ENCODE measurements around the gene UFL1.
"Not testable (repeated sequence)": the region's sequence is repeated elsewhere in the genome, so short reads cannot be mapped to it uniquely, and the experiment has no call there.

The UFL1 gene

GRCh38 chr6:96521644-96522464 lies at the start of gene UFL1:
Gene UFL1 (plus strand): TSS chr6:96521806. CDS start chr6:96521874, 68 bp downstream.
- DNase-seq, result peak; percentile 96

- not testable (repeated sequence) for DNase-seq
Observed at GRCh38 chr6:96472291-96472690, 49.3 kb upstream of the UFL1 start.

DNA sequence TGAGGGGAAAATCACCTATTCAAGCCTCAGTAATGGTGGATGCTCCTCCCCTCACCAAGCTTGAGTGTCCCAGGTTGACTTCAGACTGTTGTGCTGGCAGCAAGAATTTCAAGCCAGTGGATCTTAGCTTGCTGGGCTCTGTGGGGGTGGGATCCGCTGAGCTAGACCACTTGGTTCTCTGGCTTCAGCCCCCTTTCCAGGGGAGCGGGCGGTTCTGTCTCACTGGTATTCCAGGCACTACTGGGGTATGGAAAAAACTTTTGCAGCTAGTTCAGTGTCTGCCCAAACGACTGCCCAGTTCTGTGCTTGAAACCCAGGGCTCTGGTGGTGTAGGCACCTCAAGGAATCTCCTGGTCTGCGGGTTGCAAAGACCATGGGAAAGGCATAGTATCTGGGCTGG lies 42.9 kb upstream of the UFL1 start:
- DNase-seq, result no peak

DNA sequence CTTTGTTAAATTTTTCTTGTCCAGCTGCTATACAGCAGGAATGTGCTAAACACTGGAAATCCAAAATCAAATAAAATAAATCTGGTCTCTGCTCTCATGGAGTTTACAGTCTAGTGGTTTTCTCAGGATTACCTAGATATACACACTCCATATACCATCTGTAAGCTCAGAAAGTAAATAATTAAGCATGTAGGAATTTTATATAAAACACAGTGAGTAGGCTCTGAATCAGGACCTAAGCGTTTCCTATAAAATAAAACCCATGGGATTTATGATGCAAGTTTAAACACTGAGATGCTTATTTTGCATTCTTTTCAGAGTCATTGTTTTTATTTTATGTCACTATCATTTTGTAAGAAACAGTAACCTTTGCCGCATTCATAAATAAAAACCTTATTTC lies 29.7 kb upstream of the UFL1 start:
- DNase-seq, result no peak

GRCh38 chr6:96499781-96500180 lies 21.8 kb upstream of the UFL1 start:
- DNase-seq, result peak; percentile 61

DNA sequence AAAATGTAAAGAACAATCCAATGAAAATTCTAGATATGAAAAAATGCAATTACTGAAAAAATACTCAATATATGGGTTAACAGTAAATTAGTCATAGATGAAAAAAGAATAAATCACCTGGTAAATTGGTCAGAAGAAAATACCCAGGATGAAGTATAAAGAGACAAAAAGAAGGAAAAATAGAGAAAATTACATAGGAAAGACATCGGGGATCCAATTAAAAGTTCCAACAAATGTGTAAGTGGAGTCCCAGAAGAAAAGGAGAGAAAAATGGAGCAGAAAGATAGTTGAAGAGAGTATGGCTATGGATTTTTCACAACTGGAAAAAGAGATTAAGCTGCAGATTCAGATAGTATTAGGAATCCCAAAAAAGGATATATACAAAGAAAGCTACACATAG lies 18.7 kb upstream of the UFL1 start:
- DNase-seq, result no peak

DNA sequence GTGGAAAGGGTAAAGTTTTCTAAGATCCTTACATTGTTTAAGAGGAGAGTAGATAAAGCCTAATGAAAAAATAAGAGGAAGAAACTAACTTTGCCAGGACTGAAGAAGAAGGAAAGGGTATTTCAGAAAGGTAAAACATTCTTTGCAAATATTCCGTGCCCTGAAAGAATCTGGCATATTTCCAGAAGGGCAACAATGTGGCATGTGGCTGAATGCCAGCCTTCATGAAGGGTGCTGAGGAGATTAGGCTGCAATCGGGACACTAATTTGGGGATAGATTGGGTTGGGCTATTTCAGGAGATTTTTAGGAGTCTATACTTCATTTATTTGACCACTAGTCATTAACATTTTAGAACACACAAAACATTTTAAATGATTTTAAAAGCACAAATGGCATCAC lies 16.2 kb upstream of the UFL1 start:
- DNase-seq, result no peak

DNA sequence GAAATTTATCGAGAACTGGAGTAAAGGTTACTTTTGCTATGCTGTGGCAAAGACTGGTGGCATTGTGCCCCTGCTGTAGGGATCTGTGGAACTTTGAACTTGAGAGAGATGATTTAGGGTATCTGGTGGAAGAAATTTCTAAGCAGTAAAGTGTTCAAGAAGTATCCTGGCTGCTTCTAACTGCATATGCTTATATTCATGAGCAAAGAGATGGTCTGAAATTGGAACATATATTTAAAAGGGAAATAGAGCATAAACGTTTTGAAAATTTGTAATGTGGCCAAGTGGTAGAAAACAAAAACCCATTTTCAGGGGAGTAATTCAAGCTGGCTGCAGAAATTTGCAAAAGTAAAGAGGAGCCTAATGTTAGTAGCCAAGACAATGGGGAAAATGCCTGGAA lies 12.3 kb upstream of the UFL1 start:
- no peak for DNase-seq

DNA sequence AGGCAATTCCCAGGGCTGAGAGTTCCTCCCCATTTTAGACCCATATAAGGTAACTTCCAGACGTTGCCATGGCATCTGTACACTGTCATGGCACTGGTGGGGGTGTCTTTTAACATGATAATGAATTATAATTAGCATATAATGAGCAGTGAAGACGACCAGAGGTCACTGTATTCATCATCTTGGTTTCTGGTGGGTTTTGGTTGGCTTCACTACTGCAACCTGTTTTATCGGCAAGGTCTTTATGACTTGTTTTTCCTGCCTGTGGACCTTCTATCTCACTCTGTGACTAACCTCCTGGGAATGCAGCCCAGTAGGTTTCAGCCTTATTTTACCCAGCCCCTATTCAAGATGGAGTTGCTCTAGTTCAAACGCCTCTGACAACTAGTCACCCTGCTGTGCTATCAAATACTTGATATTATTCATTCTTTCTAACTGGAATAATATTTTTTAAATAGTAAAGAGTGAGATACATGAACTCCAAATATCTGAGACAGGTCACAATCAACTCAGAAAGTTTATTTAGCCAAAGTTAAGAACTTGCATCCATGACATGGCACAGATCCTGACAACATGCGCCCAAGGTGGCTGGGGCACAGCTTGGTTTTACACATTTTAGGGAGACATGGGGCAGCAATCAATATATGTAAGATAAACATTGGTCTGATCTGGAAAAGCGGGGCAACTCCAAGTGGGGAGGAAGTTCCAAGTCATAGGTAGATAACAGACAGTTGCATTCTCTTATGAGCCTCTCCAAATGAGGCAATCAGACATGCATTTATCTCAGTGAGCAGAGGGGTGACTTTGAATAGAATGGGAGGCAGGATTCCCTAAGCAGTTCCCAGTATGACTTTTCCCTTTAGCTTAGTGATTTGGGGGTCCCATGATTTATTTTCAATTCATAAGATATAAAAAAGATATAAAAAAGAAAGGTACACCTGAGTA lies 1.2 kb upstream of the UFL1 start:
- peak; percentile 16 for DNase-seq

GRCh38 chr6:96521306-96521643 lies 331 bp upstream of the UFL1 start:
- no peak for DNase-seq

DNA sequence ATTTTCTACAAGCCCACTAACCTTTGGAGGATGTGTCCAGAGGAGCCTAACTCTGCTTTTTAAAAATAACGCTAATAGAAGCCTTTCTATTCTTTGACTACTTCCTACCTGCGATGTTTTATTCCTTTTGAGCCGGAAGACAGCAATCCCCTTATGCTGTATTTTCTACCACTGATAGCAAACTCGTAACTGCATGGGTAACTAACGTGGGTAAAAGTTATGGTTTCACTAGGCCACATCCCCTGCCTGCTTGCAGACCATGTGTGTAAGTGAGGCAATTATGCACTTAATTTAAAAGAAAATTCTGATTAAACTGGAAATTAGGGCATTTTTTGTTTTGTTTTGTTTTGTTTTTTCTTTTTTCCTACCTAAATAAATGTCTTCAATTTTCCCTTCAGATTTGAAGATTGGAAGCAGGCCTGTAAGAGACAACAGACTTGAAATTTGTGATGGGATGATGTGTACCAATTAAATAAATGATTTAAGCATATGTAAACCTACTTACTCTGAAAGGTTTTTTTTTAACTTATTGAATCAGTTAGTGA lies 931 bp downstream of the UFL1 start:
- DNase-seq, result peak; percentile 18

- DNase-seq, result no peak
Observed at GRCh38 chr6:96528193-96528592, 6.6 kb downstream of the UFL1 start.

DNA sequence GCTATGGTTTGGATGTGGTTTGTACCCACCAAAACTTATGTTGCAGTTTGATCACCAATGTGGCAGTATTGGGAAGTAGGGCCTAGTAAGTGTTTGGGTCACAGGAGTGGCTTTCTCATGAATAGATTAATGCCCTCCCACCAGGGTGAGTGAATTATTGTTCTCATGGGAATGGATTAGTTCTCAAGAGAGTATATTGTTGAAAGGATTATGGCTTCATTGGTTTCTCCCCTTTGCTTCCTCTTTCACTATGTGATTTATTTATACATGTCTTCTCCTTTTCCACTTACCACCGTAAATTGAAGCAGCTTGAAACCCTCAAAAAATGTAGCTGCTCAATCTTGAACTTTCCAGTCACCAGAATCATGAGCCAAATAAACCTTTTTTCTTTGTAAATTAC lies 10.8 kb downstream of the UFL1 start:
- no peak for DNase-seq

- DNase-seq, result no peak
Observed at GRCh38 chr6:96537726-96538125, 16.1 kb downstream of the UFL1 start.

GRCh38 chr6:96542702-96543101 lies 21.1 kb downstream of the UFL1 start:
- no peak for DNase-seq

DNA sequence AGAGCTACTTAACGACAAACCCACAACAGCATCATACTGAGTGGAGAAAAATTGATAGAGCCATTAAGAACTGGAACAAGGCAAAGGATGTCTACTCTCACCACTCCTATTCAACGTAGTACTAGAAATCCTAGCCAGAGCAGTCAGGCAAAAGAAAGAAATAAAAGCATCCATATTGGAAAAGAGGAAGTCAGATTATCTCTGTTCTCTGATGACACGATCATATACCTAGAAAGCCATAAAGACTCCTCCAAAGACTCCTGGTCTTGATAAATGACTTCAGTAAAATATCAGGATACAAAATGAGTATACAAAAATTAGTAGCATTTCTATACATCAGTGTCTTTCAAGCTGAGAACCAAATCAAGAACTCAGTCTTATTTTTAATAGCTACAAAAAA lies 24.3 kb downstream of the UFL1 start:
- no peak for DNase-seq

- no peak for DNase-seq
Observed at GRCh38 chr6:96547654-96548053, 26.0 kb downstream of the UFL1 start.

GRCh38 chr6:96554558-96554957 lies 33.0 kb downstream of the UFL1 start:
- DNase-seq, result no peak

DNA sequence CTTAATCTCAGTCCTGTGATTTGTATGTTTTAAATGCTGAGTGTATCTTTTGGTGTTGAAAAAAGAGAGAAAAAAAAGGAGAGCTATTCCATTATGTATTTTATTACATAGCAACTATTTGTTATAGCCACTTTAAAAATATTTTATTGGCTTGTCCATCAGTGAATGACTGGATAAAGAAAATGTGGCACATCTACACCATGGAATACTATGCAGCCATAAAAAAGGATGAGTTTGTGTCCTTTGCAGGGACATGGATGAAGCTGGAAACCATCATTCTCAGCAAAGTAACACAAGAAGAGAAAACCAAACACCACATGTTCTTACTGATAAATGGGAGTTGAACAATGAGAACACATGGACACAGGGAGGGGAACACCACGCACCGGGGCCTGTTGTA lies 38.1 kb downstream of the UFL1 start:
- not testable (repeated sequence) for DNase-seq

GRCh38 chr6:96562886-96563285 lies 41.3 kb downstream of the UFL1 start, which contains the start of gene FHL5:
Gene FHL5 (plus strand): TSS chr6:96563128. CDS start chr6:96603614, 40,486 bp downstream.
- DNase-seq, result no peak

- no peak for DNase-seq
Observed at GRCh38 chr6:96563853-96564252, 42.2 kb downstream of the UFL1 start.

DNA sequence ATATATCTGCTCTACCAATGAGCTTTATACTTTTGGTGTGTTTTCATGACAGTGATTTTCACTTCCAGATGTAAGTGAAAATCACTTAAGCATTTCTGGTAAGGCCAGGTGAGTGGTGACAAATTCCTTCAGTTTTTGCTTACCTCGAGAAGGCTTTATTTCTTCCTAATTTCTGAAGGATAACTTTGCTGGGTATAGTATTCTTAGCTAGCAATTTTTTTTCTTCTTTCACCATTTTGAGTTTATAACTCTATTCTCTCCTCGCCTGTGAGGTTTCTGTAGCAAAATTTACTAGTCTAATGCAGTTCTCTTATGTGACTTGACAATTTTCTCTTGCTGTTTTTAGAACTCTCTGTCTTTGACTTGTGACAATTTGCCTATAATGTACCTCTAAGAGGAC lies 48.4 kb downstream of the UFL1 start:
- DNase-seq, result no peak

DNA sequence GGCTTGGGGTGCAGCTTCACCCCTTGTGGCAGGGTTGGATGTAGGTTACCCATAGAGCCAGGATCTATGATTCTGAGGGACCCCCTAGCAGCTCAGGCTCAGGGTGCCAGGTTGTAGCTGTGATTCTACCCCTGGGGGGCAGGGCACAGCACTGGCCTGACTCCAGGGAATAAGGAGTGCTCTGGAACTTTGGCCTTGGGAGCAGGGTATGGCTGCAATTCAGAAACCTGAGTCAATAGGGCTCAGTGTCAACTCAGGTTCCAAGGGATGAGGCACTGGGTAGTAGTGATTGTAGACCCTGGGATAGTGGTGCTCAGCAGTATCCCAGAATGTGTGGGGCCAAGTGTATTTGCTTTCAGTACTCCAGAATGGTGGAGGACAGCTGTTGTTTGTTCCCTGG lies 49.9 kb downstream of the UFL1 start:
- no peak for DNase-seq

DNA sequence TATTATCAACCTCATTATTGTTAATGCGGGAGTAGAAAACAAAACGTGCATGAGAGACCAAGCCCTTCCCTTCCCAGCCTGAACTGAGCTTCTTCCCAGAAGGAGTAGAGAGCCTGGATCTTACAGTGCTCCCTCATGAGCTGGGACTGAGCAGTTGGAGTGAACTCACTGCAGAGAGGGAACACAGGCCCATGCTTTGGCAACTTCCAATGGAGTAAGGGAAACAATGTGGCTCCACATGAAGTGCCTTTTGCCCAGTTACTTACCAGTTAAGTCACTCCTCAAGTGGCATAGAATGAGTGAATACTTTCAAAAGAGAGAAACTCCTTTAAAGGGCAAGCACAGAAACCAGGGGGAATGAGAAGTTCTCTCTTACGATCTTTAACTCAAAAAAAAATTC lies 53.8 kb downstream of the UFL1 start:
- DNase-seq, result no peak

Measured in NCI-H146 (cell line).